K562 (cell line): Measurements from ENCODE around the gene IFRD1. TPM values are rescaled to one million over a fixed set of nuclear protein-coding genes. Genes with fewer than 3 reads are reported as not detected.

ENCODE experiments used
- ARHGAP35 ChIP-seq: fragments of 450-650 bp; IDR thresholded peaks from 2 replicates; pipeline ENCODE4 v1.6.1; 2018; ENCODE audit not compliant: partially characterized antibody
- ATF6 ChIP-seq: sonication (generic); formaldehyde crosslinking; IDR thresholded peaks from 2 replicates; pipeline ENCODE4 v1.4.0; 2020; ENCODE audit warnings: mild to moderate bottlenecking, missing genetic modification reagents
- BCL6 ChIP-seq: fragments of 250-450 bp; sonication (Bioruptor Pico); IDR thresholded peaks from 2 replicates; pipeline ENCODE4 v1.4.0; 2020
- CBFB ChIP-seq: sonication (generic); formaldehyde crosslinking; IDR thresholded peaks from 2 replicates; pipeline ENCODE4 v1.4.0; 2020; ENCODE audit warnings: mild to moderate bottlenecking, missing genetic modification reagents
- ILF3 ChIP-seq: fragments of 450-650 bp; IDR thresholded peaks from 2 replicates; pipeline ENCODE4 v1.6.1; 2018; ENCODE audit warnings: antibody characterized with exemption, mild to moderate bottlenecking, moderate library complexity, borderline replicate concordance
- KLF6 ChIP-seq: fragments of 250-450 bp; sonication (Bioruptor Pico); IDR thresholded peaks from 2 replicates; pipeline ENCODE4 v1.4.0; 2020; ENCODE audit warnings: mild to moderate bottlenecking, moderate library complexity, borderline replicate concordance
- MLLT1 ChIP-seq, 2 experiments: fragments of 450-650 bp; IDR thresholded peaks; 2 replicates each; pipeline ENCODE4 v1.6.1; 2016
- MLX ChIP-seq, 2 experiments: fragments of 450-650 bp in 1 of 2; sonication (generic) in 1 of 2; formaldehyde crosslinking; conservative IDR thresholded peaks; 2 replicates each; pipeline versions ENCODE4 v1.4.0 to v1.8.1; 2020 to 2022; ENCODE audit warnings: mild to moderate bottlenecking in 1 of 2, missing genetic modification reagents in 1 of 2
- POLR2A ChIP-seq: fragments of 450-650 bp; conservative IDR thresholded peaks from 2 replicates; pipeline ENCODE4 v1.6.1; 2016
- POLR3A ChIP-seq: IDR thresholded peaks from 2 replicates; pipeline ENCODE4 v1.6.1; 2011; ENCODE audit warnings: borderline replicate concordance, mild to moderate bottlenecking, moderate library complexity; ENCODE audit not compliant: insufficient read length, insufficient read depth; ENCODE audit errors: extremely low read depth
- SIN3B ChIP-seq: fragments of 450-650 bp; IDR thresholded peaks from 2 replicates; pipeline ENCODE4 v1.6.1; 2017; ENCODE audit warnings: low read depth, mild to moderate bottlenecking, moderate library complexity
- ZNF280A ChIP-seq: fragments of 450-650 bp; IDR thresholded peaks from 2 replicates; pipeline ENCODE4 v1.6.1; 2018; ENCODE audit warnings: mild to moderate bottlenecking, low read depth; ENCODE audit not compliant: partially characterized antibody
- ZNF318 ChIP-seq, 2 experiments: fragments of 450-650 bp; IDR thresholded peaks; 2 replicates each; pipeline ENCODE4 v1.6.1; 2016; ENCODE audit warnings: mild to moderate bottlenecking in 2 of 2, borderline replicate concordance in 1 of 2, low read depth in 1 of 2, moderate library complexity in 1 of 2
- polyA plus RNA-seq, 8 experiments: library from polyadenylated mRNA; depleted of rRNA in 4 of 8; stranded (reverse) in 5 of 8; unstranded in 3 of 8; fragments of >200 nt; fragmentation: Nextera tagmentation in 2 of 8; fragmentation: Illumina TruSeq in 1 of 8; extraction: Ambion mirVana in 2 of 8; extraction: Trizol in 1 of 8; gene quantifications; 2 replicates each; pipeline versions ENCODE4 v1.2.1 to v1.2.3, GENCODE V29; 2011 to 2014; ENCODE audit warnings: inconsistent platforms in 1 of 8, missing spikeins in 1 of 8
- total RNA-seq, 7 experiments: library from RNA; depleted of rRNA in 6 of 7; stranded (reverse); fragments of >200 nt in 6 of 7; fragmentation: Illumina TruSeq in 2 of 7; extraction: Trizol in 2 of 7; gene quantifications; 2 replicates each; pipeline versions ENCODE4 v1.2.1 to v1.2.3, GENCODE V29; 2011 to 2021; ENCODE audit warnings: low replicate concordance in 1 of 7

IFRD1 gene
- total and polyA plus RNA-seq, 9 of the 15 experiments (the other 6 are each of a cell fraction or from before 2014, with no cell fraction given) = 27.6 to 81.8 (median 68.1) TPM

- TF ChIP-seq ZNF318 (IDR thresholded peaks at IDR 0.05; ENCODE audit: borderline replicate concordance in 1 of 2, low read depth in 1 of 2) (no peak), POLR3A (no peak), KLF6 (CRISPR knock-in tag) (no peak), ARHGAP35 (no peak), POLR2A (no peak), ATF6 (CRISPR knock-in tag) (no peak), MLX (CRISPR knock-in tag; conservative IDR thresholded peaks at IDR 0.05) (no peak), SIN3B (no peak), CBFB (CRISPR knock-in tag) (no peak), ILF3 (no peak), MLLT1 (IDR thresholded peaks at IDR 0.05) (no peak), BCL6 (CRISPR knock-in tag) (no peak), ZNF280A (no peak)
Observed at GRCh38 chr7:112495810-112496462, 45.7 kb downstream of the IFRD1 start (continued).
